ENCODE results near the gene NUCB1.

Gene NUCB1

DNA sequence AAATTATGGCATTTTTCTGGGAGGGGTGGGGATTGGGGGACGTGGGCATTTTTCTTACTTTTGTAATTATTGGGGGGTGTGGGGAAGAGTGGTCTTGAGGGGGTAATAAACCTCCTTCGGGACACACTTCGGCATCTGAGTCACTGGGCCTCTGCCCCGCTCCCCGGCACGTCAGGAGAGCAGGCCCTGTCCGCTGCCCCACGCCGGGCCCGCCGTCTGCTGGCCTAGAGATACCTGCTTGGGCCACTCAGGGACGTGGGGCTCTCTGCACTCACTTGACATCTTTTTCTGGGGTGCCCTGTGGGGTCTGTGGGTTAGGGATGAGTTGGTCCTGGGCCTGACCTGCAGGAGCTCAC lies 61.5 kb downstream of the NUCB1 start:
- no peak for DNase-seq (ENCODE audit: low read depth in 2 of 3, low spot score in 1 of 3)

DNA sequence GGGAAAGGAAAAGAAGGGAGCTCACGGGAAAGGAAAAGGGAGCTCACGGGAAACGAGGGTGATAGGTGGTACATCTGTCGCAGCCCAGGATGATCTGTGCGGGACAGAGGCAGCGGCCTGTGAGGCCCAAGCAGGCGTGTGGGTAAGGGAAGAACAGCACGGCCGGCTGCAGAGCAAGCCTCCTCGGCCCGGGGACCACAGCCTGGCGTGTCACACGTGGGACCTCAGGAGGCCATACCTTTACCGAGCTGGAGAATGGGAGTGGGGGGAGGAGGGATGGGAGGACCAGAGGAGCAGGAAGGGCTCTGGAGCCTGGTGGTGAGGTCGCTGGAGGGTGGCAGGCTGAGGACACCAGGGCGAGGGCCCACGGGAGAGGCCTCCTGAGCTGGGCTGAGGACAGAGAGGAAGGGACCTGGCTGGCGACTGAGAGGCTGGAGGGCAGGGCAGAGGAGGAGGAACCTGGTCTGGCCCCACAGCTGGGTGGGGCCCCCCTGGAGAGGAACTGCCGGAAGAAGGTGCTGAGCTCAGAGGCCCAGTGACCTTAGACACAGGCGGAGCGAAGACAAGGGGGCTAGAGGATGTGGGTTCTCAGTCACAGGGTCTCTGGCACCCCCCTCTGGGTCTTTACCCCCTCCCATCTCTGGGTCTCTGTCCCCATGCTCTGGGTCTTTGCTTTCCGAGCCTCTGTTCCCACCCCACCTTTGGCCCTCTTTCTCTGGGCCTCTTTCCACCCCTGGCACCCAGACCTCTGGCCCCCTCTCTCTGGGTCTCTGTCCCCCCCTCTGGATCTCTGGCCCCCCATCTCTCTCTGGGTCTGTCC lies 62.1 kb downstream of the NUCB1 start:
- peak in 1 of 3 donors; percentile 54 for DNase-seq (ENCODE audit: low read depth in 2 of 3, low spot score in 1 of 3)

GRCh38 chr19:48962849-48963165 lies 62.7 kb downstream of the NUCB1 start:
- DNase-seq (ENCODE audit: low read depth in 2 of 3, low spot score in 1 of 3) = no peak

GRCh38 chr19:48963371-48964204 lies 63.5 kb downstream of the NUCB1 start:
- DNase-seq (ENCODE audit: low read depth in 2 of 3, low spot score in 1 of 3) = peak; percentile 56 to 61 (median 58)

- DNase-seq (ENCODE audit: low read depth in 2 of 3, low spot score in 1 of 3) = no peak
These were observed 64.3 kb downstream of the NUCB1 start for GRCh38 chr19:48964205-48965039.

GRCh38 chr19:48965040-48965805 lies 65.1 kb downstream of the NUCB1 start, which contains the start of gene FTL:
Gene FTL, plus strand, starts transcription at chr19:48965309. Its CDS starts 199 bp downstream, at chr19:48965508.
- peak; percentile 83 to 89 (median 84) for DNase-seq (ENCODE audit: low read depth in 2 of 3, low spot score in 1 of 3)

- DNase-seq (ENCODE audit: low read depth in 2 of 3, low spot score in 1 of 3) = peak; percentile 82 to 84 (median 84)
These were observed 65.9 kb downstream of the NUCB1 start for GRCh38 chr19:48965806-48966540.

DNA sequence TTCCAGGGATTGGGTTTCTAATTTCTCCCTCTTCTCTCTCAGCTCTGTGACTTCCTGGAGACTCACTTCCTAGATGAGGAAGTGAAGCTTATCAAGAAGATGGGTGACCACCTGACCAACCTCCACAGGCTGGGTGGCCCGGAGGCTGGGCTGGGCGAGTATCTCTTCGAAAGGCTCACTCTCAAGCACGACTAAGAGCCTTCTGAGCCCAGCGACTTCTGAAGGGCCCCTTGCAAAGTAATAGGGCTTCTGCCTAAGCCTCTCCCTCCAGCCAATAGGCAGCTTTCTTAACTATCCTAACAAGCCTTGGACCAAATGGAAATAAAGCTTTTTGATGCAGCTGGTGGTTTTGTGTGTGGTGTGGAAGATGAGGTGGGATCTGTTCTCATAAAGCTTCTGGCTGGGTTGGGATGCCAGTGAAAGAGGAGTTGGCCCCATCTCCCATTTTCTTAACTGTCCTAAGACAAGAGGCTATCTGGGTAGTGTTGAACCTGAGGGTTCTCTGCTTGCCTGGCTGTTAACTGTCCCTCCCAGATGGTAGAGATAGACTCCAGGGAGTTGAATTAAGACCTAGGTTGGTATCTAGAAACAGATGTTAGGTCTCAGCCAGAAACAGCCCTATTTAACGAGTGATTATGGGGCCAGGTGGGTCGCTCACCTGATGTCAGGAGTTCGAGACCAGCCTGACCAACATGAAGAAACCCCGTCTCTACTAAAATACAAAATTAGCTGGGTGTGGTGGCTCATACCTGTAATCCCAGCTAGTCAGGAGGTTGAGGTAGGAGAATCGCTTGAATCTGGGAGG lies 66.6 kb downstream of the NUCB1 start:
- no peak for DNase-seq (ENCODE audit: low read depth in 2 of 3, low spot score in 1 of 3)

- DNase-seq (ENCODE audit: low read depth in 2 of 3, low spot score in 1 of 3) = no peak
These were observed 67.5 kb downstream of the NUCB1 start for GRCh38 chr19:48967346-48968178.

DNA sequence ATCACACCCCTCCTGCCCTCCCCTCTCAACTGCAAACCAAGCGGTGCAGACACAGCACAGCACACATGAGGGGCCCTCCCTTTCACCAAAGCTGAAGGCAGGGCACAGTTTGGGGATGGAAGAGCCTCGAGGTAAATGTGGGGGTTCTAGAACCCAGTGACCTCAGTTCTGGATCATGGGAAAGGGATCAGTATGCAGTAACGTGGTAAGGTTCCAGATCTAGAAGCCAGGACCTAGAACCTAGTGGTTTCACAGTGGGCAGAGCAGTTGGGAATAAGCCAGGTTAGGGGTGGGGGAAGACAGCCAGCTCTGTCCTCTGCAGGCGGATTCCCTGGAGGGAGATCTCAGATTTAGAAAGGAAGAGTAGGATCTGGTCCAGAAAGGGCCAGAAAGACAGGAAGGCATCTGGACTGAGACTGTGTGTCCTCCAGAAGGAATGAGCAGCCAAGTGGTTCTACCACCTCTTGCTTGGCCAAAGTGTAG lies 68.1 kb downstream of the NUCB1 start:
- DNase-seq (ENCODE audit: low read depth in 2 of 3, low spot score in 1 of 3) = no peak

- no peak for DNase-seq (ENCODE audit: low read depth in 2 of 3, low spot score in 1 of 3)
These were observed 68.7 kb downstream of the NUCB1 start for GRCh38 chr19:48968813-48969218.

DNA sequence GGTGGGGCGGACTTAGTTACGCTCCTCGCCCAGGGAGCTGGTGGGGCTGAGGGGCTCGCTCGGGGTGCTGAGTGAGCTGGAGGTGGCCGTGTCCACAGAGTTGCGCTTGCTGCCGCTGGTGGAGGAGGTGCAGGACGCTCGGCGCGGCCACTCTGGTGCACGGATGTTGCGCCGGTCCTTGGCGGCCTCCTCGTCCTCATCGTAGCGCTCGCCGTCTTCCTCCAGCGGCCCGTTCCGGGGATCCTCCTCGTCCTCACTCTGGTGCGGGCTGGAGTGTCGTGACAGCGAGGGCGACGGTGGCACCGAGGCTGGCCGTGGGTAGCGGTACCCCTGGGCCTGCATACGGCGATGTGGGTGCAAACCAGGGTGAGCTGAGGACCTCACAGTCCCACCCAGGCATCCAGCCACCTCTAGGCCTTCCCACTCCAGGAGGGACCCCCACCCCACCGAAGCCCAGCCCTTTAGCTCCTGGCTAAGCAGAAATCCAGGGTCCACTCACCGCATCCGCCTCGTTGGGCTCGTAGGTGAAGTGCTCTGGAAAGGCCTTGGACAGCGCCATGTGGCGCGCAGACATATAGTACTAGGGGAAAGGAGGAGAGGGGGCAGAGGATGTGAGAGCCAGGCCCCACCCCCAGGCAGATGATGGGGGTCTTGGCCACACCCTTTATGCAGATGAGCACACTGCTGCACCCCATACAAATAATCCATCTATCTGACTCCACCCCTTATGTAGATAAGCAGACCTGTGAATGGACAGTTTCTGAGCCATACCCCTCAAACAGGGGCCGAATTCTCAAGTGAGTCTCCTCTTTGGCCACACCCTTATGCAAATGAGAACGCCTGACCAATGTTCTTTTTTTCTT lies 69.4 kb downstream of the NUCB1 start:
- no peak for DNase-seq (ENCODE audit: low read depth in 2 of 3, low spot score in 1 of 3)

DNA sequence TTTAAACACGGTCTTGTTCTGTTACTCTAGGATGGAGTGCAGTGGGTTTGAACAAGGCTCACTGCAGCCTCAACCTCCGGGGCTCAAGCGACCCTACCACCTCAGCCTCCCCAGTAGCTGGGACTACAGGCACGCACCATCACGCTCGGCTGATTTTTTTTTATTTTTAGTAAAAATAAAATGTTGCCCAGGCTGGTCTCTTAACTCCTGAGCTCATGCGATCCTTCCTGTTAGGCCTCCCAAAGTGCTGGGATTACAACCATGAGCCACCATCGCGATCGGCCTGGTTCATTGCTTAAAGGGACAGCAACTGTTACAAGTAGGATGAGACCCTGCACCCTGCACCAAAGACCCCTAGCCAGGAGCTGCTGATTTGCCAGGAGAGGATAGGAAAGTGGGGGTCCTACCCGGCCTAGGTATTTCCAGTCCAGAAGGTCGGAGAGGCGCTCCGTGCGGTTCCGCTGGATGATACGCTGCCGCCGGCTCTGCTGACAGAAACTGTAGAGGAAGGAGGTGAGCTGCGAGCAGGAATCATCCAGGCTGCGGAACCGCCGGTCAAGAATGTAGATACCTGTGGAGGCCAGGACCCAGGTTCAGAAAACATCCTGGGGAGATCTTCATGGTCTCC lies 70.1 kb downstream of the NUCB1 start:
- DNase-seq (ENCODE audit: low read depth in 2 of 3, low spot score in 1 of 3) = no peak

GRCh38 chr19:48970923-48971395 lies 70.8 kb downstream of the NUCB1 start:
- peak; percentile 63 to 77 (median 75) for DNase-seq (ENCODE audit: low read depth in 2 of 3, low spot score in 1 of 3)

Measured in stimulated activated CD4-positive, alpha-beta T cell treated with anti-CD3 and anti-CD28 coated beads, Interleukin-12 subunit alpha, Interleukin-12 subunit beta, amount 100 ng/mL, for 48 hours (primary cell).